Measurements from ENCODE around the gene TOP1.

The TOP1 gene

DNA sequence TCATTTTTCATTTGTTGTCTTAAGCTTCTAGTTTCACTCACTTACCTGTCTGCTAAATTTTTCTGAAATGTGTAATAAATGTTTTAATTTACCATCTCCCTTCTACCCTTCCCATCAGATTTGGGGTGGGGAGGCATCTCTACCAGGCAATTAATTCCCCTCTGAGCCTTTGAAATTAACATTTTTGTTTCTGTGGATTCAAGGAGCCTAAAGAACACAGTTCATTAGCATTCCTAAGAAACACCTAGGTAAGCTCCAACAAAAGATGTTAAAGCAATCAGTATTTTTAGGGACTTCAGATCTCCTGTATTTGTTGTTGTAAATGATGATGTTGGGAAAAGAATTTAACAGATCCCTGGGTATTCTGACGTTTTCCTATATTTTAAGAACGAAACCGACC, 6.6 kb downstream of the TOP1 start:
- DNase-seq (ENCODE audit: low read depth in 1 of 2, low spot score in 1 of 2): no peak

DNA sequence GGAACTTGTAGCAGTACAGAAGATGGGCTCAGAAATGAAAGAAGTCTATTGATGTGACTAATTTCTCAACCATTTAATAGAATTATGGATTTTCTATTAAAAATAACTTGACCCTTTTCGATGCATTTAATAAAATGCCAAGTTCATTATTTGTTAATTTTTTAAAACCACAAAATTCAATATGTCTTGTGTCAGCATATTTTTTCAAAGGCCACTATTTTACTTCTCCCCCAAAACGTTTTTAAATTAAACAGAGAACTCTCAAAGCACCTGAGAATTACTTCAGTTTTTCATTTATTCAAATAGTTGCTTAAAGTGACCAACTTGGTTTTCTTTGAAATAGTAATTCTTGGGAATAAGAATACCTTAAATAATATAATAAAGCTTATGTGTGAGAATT, 8.6 kb downstream of the TOP1 start:
- no peak for DNase-seq (ENCODE audit: low read depth in 1 of 2, low spot score in 1 of 2)

DNA sequence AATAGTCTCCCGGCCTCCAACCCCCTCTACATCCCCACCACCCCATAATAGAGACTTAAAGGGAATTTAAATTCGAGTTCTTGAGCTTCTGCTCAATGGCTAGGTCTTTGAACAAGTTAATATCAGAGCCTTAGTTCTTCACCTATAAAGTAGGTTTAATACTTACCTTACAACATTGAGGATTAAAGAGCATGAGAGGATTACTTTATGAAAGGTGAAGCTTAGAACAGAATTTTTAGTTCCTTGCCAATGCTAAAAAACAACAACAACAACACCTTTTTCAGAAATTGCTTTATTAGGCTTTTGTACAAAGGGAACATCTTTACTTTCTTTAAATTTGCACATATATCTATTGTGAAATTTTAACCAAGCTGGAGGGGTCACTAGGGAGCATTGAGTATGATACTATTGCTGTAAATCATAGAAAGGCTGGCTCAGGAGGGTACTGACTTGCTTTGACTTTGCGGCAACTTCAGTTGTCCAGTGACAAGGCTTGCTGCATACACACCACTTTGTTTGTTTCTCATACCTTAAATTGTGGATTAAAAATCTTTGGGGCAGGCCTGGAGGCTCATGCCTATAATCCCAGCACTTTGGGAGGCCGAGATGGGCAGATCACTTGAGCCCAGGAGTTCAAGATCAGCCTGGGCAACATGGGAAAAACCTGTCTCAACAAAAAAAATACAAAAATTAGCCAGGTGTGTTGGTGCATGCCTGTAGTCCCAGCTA, 9.7 kb downstream of the TOP1 start:
- no peak for DNase-seq (ENCODE audit: low read depth in 1 of 2, low spot score in 1 of 2)

DNA sequence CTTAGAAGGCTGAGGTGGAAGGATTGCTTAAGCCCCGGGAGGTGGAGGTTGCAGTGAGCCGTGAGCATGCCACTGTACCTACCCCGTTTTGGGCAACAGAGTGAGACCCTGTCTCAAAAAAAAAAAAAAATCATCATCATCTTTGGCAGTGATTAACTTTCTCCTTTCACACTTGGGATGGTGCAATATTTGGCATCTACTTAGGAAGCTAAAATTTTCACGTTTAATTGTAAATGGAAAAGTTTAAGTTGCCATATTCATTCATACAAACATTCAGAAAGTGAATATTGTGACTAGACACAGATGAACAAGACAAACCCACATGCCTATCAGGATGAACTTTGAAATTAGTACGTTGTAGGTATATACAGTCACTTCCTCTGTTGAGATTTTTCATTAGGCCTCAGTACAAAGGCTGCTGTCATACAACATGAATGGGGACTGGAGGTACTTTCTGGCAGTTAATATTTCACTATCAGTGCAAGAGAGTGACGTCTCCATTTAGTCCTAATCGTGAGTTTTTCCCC, 10.3 kb downstream of the TOP1 start:
- no peak for DNase-seq (ENCODE audit: low read depth in 1 of 2, low spot score in 1 of 2)

DNA sequence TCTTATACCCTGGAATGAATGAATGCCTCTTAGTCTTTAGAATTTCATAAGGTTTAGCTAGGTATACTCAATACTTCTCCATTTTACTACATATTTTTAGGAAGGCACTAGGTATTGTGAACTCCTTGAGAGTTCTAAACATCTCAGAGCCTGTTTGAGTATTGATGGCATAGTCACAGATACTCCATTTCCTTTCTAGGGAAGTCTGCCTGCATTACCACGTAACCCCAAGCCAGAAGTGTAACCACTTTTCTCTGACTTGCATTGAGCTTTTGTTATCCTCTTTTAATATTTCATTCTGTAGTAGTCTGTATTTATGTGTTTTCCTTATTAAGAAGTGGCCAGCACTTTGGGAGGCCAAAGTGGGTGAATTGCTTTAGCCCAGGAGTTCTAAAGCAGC, 12.2 kb downstream of the TOP1 start:
- no peak for DNase-seq (ENCODE audit: low read depth in 1 of 2, low spot score in 1 of 2)

DNA sequence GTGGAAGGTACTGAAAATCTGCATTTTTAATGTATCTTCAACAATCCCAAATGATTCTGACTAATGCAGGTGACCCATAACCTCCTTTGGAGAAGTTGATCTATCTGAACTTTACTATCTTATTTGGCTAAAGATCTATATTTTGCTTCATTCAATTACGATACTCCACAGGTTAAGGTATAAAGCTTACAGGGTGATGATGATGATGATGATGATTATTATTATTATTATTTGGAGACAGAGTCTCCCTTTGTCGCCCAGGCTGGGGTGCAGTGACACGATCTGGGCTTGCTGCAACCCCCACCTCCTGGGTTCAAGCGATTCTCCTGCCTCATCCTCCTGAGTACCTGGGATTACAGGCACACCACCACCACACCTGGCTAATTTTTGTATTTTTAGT, 13.1 kb downstream of the TOP1 start:
- no peak for DNase-seq (ENCODE audit: low read depth in 1 of 2, low spot score in 1 of 2)

DNA sequence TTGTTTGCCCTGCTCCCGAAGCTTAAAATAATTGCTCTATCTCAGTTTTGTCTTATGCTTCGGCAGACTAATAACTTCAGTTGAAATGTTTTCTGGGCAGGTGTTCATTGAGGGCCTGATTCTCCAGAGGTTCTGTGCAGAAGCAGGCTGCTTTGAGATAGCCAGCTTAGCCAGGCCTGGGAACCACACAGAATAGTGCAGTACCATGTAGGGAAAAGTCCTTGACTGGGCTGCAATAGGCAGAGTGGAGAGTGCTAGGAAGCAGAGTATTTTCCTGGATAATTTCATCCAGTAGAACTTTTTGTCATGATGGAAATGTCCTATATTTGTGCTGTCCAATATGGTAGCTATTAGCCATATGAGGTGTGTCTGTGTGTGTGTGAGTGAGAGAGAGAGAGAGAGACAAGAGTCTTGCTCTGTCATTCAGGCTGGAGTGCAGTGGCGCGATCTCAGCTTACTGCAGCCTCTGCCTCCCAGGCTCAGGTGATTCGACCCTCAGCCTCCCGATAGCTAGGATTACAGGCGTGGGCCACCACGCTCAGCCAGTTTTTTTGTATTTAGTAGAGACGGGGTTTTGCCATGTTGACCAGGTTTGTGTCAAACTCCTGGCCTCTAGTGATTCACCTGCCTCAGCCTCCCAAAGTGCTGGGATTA, 15.9 kb downstream of the TOP1 start:
- DNase-seq (ENCODE audit: low read depth in 1 of 2, low spot score in 1 of 2): no peak

DNA sequence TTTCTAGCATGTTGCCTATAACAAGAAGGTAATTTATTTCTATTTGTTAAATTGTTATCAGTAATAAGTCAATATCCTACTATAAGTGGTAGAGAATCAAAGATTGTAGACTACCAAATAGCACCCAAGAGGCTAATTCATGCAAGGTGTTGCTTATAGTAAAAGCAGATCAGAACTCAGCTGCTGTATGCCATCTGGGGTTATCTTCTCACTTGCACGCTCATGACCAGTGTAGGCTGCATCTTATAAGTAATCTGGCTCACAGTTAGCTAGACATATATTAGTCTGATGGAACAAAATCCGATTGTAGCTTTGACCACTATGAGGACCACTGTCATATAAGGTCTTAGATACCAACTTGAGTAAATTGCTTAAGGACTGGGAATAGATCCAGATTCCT, 17.0 kb downstream of the TOP1 start:
- no peak for DNase-seq (ENCODE audit: low read depth in 1 of 2, low spot score in 1 of 2)

DNA sequence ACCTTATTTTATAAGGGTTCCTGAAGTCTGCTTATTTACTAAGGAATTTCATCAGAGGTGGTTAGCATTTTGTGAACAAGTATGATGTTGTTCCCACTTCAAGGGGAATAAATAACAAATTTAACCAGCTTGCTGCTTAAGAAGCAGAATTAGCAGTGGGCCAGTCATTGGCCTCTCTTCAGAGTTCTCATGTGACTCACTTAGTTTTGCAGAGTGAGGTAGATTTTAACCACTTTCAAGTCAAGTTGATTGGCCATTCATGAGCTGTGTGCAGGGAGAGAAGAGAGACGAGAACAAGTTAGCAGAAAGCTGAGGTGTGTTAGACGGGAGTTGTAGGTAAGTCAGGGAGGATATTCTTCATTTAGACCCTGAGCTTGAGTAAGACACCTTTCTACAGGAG, 18.1 kb downstream of the TOP1 start:
- DNase-seq (ENCODE audit: low read depth in 1 of 2, low spot score in 1 of 2): no peak

DNA sequence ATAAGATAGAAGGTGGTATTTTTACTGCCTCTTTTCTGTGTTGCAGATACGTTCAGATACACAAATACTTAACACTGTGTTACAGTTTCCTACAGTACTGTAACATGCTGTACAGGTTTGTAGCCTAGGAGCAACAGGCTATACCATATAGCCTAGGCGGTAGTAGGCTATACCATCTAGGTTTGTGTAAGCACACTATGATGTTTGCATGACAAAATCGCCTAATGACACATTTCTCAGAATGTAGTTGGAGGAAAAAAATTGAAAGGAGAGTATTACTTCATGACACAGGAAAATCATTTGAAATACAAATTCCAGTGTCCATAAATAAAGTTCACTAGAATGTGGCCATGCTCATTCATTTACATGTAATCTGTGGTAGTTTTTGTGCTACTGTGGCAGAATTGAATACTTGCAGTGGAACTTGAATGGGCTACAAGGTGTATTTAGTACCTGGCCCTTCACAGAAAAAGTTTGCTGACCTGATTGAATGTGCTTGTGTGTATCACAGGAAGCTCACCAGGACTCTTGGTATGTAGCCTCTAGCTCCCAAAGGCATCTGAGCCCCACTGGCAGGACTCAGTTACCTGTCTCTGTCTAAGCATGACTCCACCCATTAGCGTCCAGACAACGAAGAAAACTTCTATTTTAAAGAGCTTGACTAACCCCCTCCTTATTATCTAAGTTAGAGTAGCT, 18.8 kb downstream of the TOP1 start:
- DNase-seq (ENCODE audit: low read depth in 1 of 2, low spot score in 1 of 2): no peak

DNA sequence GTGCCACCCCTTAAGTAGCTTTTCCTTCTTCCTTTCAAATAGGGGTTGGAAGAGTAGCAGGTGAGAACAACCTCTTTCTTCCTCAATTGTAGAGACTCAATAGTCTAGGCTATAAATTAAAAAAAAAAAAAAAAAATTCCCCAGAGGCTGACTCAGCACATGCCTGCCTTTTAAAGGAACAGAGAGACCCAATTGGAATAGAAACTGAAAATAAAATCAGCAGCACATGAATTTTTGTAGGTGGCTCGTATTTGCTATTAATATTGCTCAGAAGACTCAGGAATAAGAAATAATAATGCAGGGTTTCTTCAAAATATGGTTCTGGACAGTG, 19.3 kb downstream of the TOP1 start:
- DNase-seq (ENCODE audit: low read depth in 1 of 2, low spot score in 1 of 2): no peak

DNA sequence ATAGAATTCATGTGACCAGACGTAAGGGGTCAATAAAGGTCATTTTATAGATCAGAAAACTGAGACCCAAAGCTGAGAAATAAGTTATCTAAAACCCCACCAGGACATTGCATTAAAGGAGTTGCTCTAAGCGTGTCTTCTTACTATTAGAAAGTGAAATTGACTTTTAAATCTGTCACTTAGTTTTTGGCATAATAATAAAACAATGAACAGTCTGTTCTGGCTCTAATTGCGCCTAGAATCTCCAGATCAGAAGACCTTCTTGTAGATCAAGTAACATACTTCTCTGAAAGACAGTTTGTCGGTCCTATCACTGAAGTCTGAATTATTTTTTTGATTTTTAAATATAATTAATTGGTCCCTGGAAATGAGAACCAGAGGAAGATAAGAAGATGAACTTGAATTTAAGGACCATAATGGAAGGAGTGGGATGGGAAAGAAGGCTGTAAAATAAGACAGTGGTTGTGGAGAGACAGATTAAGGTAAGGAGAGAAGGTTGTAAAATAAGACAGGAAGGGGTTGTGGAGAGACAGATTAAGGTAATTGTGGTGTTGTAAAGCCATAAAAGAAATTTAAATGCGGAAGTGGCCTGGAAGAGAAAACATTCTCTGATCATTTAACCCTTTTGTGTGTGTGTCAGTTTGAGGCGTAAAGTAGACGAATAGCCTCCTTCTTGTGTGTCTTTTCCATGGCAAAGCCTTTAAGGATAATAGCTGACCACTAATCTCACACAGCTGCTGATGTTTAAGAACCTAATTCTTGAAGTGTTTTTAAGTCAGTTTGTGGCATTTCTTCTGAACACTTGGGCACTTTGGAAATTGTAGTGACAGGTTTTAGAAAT, 20.1 kb downstream of the TOP1 start:
- DNase-seq (ENCODE audit: low read depth in 1 of 2, low spot score in 1 of 2): no peak

DNA sequence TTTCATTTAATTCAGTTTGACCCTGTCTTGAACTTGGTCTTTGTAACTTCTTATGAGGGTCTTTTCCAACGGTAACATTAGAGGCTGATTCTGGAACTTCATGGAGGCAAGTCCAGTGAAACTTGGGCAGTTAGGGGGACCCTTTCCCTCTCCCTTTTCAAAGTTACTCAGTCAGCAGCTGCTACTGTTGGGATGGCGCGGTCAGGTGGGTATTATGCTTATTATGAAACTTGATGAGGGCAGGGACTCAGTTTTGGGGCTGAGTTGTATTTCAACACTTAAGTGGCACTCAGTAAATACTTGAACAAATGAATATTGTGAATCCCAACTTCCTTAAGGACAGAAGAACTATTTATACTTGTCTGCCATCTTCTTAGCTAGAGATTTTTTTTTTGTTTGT, 20.8 kb downstream of the TOP1 start:
- DNase-seq (ENCODE audit: low read depth in 1 of 2, low spot score in 1 of 2): no peak

DNA sequence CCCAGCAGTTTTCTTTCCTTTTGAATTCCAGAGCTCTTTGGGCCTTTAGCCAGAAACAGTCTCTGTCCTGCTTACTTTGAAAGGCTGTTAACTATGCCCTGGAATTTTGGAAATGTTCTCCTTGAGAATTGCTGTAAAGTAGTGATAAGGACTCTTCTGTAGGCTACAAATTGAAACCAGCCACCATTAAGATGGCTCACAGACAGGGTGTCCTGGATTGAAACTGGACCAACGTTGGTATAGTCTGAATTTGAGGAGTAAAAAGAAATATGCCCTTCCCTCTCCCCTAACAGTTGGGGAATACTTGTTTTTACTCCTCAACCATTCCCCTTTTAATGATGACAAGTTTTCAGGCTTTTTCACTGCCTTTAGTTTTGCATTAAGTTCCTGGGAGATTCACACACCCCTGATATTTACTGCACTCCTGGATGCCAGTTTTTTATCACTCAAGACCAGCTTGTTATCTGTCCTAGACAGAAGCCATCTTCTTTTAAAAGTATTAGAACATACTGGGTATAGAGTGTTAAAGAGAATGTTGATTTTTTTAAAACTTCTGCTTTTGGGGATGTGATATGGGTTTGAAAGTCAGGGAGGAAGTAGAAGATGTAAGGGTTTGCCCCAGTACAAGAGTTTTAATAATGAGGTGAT, 21.9 kb downstream of the TOP1 start:
- no peak for DNase-seq (ENCODE audit: low read depth in 1 of 2, low spot score in 1 of 2)

DNA sequence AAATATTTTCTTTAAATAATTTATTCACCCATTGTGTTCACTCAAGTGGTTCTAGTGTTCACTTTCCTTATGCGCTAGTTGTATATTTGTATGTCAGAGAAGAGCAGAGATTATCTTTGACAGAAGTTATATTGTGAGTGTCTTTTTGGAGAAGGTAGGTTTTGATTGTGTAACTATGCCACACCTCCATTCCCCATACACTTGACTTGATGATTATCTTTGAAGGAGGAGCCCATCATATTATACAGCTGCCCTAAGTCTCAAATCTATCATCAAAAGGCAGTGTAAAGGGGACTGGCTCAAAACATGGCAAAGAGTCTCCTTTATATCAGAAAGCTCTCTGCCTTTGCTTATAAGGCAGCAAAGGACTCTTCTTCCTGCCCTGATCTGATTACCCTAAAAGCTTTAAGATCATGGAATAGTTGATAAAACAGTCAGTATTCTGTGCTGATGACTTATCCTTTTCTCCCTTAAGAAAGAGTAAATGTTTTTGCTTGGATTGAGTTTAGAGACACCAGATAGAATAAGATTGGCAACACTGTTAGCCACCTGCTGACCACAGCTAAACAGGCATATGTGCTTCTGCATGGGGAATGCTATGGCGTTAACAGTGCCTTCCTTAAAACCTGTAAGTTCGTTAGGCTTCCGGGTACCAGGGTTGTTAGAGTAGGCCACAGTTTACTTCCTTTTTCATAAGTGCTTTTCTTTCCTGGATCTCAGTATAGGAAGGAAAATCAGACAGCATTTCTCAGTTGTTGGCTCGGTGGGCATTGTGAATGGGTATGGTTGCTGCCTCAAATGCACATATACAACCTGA, 22.6 kb downstream of the TOP1 start:
- DNase-seq (ENCODE audit: low read depth in 1 of 2, low spot score in 1 of 2): no peak

DNA sequence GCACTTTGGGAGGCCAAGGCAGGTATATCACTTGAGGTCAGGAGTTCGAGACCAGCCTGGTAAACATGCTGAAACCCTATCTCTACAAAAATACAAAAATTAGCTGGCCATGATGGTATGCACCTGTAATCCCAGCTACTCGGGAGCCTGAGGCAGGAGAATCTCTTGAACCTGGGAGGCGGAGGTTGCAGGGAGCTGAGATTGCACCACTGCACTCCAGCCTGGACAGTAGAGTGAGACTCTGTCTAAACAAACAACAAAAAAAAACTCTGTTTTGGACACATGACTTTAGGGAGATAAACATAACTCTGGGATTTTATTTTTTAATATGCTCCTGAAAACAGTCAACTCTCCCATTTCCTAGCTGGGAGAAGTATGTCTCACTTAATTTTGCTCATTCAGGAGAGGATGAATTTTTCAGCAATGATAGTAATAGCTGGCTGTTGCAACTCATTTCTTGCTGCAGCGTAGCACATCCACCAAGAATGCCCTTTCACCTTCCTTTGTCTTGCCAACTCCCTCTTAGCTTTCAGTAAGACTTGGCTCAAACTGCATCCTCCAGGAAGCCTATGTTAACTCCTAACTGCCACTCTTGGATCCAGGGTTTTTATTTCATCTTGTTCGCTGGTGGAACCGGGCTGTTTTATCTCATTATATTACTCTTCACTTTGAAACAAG, 24.3 kb downstream of the TOP1 start:
- DNase-seq (ENCODE audit: low read depth in 1 of 2, low spot score in 1 of 2): no peak

DNA sequence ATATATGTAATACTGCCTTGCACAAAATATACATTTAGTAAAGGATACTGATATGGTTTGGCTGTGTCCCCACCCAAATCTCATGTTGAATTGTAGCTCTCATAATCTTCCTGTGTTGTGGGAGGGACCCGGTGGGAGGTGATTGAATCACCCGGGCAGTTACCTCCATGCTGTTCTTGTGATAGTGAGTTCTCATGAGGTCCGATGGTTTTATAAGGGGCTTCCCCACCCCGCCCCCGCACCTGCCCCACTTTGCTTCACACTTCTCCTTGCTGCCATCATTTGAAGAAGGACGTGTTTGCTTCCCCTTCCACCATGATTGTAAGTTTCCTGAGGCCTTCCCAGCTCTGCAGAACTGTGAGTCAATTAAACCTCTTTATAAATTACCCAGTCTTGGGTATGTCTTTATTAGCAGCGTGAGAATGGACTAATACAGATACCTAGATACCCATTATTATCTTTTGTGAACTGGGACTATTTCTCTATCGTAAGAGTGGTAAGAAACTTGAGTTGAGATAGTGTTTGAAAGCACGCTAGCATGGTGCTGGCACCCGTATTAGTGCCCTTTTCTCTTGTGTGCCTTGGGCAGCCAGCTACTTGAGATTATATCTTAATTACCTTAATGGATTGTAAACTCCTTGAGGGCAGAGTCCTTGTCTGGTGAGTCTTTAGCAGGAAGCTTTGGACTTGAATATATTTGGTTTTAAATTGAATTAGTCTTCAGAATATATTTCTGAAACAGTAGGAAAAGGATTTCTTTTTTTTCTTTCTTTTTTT, 25.6 kb downstream of the TOP1 start:
- DNase-seq (ENCODE audit: low read depth in 1 of 2, low spot score in 1 of 2): no peak

DNA sequence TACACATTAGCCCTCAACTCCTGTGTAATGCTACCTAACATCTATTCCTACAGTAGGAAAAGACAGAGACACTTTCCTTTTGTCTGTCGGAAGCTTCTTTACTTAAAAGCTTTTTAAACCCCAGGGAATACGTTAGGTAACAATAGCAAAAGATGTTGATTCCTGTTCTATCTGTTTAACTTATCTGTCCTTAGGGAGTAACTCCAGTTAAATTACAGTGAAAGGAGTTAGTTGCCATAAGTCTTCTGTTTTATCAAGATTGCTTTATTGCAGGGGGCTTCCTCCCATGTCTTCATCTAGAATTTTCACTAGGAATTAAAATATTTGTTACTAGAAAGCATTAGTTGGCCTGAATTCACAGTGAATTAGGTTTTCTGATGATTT, 26.2 kb downstream of the TOP1 start:
- DNase-seq (ENCODE audit: low read depth in 1 of 2, low spot score in 1 of 2): no peak

DNA sequence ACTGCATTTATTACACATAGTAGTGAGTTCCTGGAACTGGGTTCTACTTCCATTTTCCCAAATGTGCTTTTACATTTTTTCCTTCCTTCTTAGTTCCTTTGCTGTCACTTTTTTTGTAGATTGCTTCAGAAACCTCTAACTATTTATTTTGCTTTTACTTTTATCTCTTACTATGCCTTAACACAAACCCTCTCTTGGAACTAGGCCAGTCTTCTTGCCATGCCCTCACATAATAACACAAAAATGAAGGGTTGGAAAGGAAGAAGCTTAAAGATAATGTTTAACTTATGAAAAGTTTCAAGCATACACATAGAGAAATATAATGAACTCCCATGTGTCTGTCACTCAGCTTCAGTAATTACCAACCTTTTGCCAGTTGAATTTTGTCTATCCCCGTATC, 27.1 kb downstream of the TOP1 start:
- no peak for DNase-seq (ENCODE audit: low read depth in 1 of 2, low spot score in 1 of 2)

Data from activated CD4-positive, alpha-beta T cell treated with anti-CD3 and anti-CD28 coated beads, Interleukin-2, amount 50 U/mL, for 24 hours (primary cell).